Fibroblast of pulmonary artery (primary cell): ENCODE data around the gene KCNIP4.

ENCODE experiments used
- DNase-seq: peaks from one replicate; pipeline ENCODE4 v3.0.0-alpha.2; 2010; ENCODE audit warnings: low read depth
- H3K4me3 ChIP-seq: replicated peaks from 2 replicates; pipeline ENCODE4 v1.5.1; 2011; ENCODE audit warnings: low read depth, mild to moderate bottlenecking, control low read depth, low read length, moderate library complexity
- CTCF ChIP-seq: IDR thresholded peaks from 2 replicates; pipeline ENCODE4 v1.5.1; 2011; ENCODE audit warnings: mild to moderate bottlenecking, control low read depth, low read length, inconsistent platforms; ENCODE audit errors: missing control alignments

KCNIP4 gene

GRCh38 chr4:21012851-21013331 is 935.7 kb downstream of the KCNIP4 start:
- H3K4me3 ChIP-seq: no peak overlapping the region
- TF ChIP-seq CTCF: no peak
- DNase-seq: peak; percentile 6

- no peak for DNase-seq
- no peak for TF ChIP-seq CTCF
- no peak overlapping the region for H3K4me3 ChIP-seq
These were observed 937.5 kb downstream of the KCNIP4 start for GRCh38 chr4:21011106-21011505.

GRCh38 chr4:21009956-21010355 is 938.6 kb downstream of the KCNIP4 start:
- no peak for DNase-seq
- no peak for TF ChIP-seq CTCF
- no peak overlapping the region for H3K4me3 ChIP-seq

GRCh38 chr4:21005647-21006046 is 942.9 kb downstream of the KCNIP4 start:
- DNase-seq: no peak
- no peak overlapping the region for H3K4me3 ChIP-seq
- no peak for TF ChIP-seq CTCF

- no peak for TF ChIP-seq CTCF
- no peak overlapping the region for H3K4me3 ChIP-seq
- no peak for DNase-seq
These were observed 945.6 kb downstream of the KCNIP4 start for GRCh38 chr4:21002976-21003375.

- no peak overlapping the region for H3K4me3 ChIP-seq
- no peak for TF ChIP-seq CTCF
- no peak for DNase-seq
These were observed 946.3 kb downstream of the KCNIP4 start for GRCh38 chr4:21002286-21002685.

- TF ChIP-seq CTCF: no peak
- H3K4me3 ChIP-seq: no peak overlapping the region
- no peak for DNase-seq
These were observed 947.1 kb downstream of the KCNIP4 start for GRCh38 chr4:21001490-21001889.
